22Rv1 (cell line): ENCODE results near the gene FAM168A.

Source experiments
- H3K27ac ChIP-seq: fragments of 450-650 bp; 2 replicates; pipeline ENCODE4 v1.5.1; 2017
- CTCF ChIP-seq: fragments of 450-650 bp; IDR thresholded peaks from 2 replicates; pipeline ENCODE4 v1.5.1; 2017; ENCODE audit warnings: mild to moderate bottlenecking
- ZFX ChIP-seq: fragments of 450-650 bp; IDR thresholded peaks from 2 replicates; pipeline ENCODE4 v1.6.1; 2017; ENCODE audit warnings: antibody characterized with exemption, borderline replicate concordance

The FAM168A gene

GRCh38 chr11:73461964-73462363 lies 135.9 kb downstream of the FAM168A start:
- H3K27ac ChIP-seq = no peak overlapping the region
- no peak for TF ChIP-seq ZFX

DNA sequence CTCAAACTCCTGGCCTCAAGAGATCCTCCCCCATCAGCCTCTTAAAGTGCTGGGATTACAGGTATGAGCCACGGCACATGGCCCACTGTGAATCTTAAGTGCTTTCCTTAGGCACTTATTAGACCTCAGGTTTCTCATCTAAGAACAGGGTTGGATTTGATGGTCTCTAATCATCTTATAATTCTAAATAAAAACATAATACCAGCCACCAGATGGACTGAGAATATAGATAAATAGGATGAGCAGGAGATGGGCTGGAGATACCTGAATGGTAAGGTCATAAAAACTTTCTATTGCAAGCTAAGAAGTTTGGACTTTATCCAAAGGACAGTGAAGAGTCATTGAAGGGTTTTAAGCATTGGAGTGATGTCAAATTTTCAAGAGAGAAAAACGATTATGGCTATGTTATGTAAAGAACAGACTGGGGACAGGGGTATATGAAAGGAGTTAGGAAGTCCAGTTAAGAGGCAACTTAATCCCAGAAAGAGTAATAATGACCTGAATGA lies 136.5 kb downstream of the FAM168A start:
- TF ChIP-seq CTCF (no peak), ZFX (no peak)
- no peak overlapping the region for H3K27ac ChIP-seq

DNA sequence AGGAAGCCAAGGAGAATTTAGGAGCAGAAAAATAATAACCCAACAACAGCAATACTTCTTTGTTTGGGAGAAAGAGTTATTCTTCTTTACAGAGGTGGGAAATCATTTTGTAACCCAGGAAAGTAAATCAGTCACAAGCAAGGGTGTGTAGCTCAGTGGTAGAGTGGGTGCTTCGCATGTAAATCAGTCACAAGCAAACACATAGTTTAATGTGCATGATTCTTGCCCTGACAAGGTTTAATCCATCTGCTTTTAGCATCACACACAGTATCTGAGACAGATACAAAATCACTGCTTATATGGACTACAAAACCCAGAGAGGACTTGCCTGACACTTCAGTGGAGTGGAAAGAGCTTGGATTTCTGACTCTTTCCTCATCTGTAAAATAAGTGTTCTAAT lies 139.7 kb downstream of the FAM168A start:
- no peak overlapping the region for H3K27ac ChIP-seq
- TF ChIP-seq CTCF (no peak), ZFX (no peak)

GRCh38 chr11:73454987-73455386 lies 142.9 kb downstream of the FAM168A start:
- TF ChIP-seq ZFX (no peak), CTCF (no peak)
- H3K27ac ChIP-seq = no peak overlapping the region

DNA sequence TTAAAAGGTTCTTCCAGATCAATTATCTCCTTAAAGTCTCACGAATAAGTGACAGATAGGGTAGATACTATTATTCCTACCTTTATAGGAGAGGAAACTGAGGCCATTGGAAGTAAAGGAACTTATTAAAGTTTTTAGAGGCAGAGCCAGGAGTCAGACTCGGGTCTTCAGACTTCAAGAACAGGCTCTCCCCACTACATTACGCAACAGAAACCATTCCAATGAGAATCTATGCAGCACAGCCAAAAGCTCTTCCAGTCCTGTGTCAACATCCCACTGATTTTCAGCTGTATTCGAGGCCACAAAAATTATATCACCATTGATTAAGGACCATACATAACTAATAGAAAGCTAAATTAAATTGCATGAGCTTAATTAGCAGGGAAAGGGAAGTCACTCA lies 144.3 kb downstream of the FAM168A start:
- TF ChIP-seq CTCF = no peak
- no peak for TF ChIP-seq ZFX

GRCh38 chr11:73452726-73453125 lies 145.2 kb downstream of the FAM168A start:
- TF ChIP-seq ZFX = no peak
- no peak for TF ChIP-seq CTCF
- no peak overlapping the region for H3K27ac ChIP-seq

More for the DNA sequence above, 144.3 kb downstream of the FAM168A start:
- no peak overlapping the region for H3K27ac ChIP-seq

DNA sequence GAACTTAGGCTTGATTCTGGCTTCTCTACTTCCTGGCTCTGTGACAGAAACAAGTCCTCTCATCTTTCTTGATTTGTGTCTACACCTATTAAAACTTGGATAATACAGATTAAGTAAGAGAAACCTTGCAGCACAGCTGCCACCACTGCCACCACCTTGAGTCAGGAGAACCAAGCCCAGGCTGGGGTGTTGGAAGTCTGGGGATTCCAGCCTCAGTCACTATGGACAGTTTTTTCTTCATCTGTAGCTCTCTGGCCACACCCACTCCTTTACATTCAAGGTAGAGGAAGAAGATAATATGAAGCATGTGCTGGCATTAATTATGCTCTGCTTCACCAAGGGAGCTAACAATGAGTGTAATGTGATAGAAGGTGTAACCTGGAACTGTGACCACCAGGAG lies 146.0 kb downstream of the FAM168A start:
- H3K27ac ChIP-seq = no peak overlapping the region

More for the DNA sequence above, 146.0 kb downstream of the FAM168A start:
- TF ChIP-seq CTCF (no peak), ZFX (no peak)
